Nephron (organoid): ENCODE results near the gene MICAL2.

Source experiments
- H3K27ac Mint-ChIP-seq, 3 experiments: 2 replicates each; pipeline ENCODE4 v1.8.0; 2020; ENCODE audit warnings: mixed read lengths in 3 of 3, mild to moderate bottlenecking in 2 of 3, moderate library complexity in 1 of 3
- H3K27me3 Mint-ChIP-seq: 2 replicates; pipeline ENCODE4 v1.8.0; 2021; ENCODE audit warnings: low read depth, mild to moderate bottlenecking, moderate library complexity, mixed read lengths
- H3K36me3 Mint-ChIP-seq: 2 replicates; pipeline ENCODE4 v1.8.0; 2020; ENCODE audit warnings: low read depth, mixed read lengths
- H3K4me1 Mint-ChIP-seq: 2 replicates; pipeline ENCODE4 v1.8.0; 2020; ENCODE audit warnings: mixed read lengths
- H3K4me3 Mint-ChIP-seq, 3 experiments: 2 replicates each; pipeline ENCODE4 v1.8.0; 2020; ENCODE audit warnings: mild to moderate bottlenecking in 3 of 3, mixed read lengths in 3 of 3, moderate library complexity in 2 of 3
- H3K9me3 Mint-ChIP-seq: 2 replicates; pipeline ENCODE4 v1.8.0; 2020; ENCODE audit warnings: mixed read lengths
- TF ChIP-seq, protein P1 (sequence below), 3 experiments: fragments of 200-600 bp; sonication (generic); IDR thresholded peaks; one replicate each; pipeline ENCODE4 v1.5.0; 2021; ENCODE audit warnings: antibody characterized with exemption in 3 of 3; ENCODE audit not compliant: unreplicated experiment in 3 of 3

The MICAL2 gene

GRCh38 chr11:12160680-12161079 is 50.3 kb downstream of the MICAL2 start:
- Mint-ChIP-seq H3K9me3 (no peaks in the 10 kb centered on the region), H3K36me3 (no peaks in the 10 kb centered on the region), H3K4me1 (peaks cover 31% of the 10 kb centered on the region), H3K27me3 (peaks cover 4% of the 10 kb centered on the region), H3K4me3 (no peak overlapping the region), H3K27ac (peak overlapping the region; percentile 32 to 76 (median 45))
- TF ChIP-seq, protein P1, sequence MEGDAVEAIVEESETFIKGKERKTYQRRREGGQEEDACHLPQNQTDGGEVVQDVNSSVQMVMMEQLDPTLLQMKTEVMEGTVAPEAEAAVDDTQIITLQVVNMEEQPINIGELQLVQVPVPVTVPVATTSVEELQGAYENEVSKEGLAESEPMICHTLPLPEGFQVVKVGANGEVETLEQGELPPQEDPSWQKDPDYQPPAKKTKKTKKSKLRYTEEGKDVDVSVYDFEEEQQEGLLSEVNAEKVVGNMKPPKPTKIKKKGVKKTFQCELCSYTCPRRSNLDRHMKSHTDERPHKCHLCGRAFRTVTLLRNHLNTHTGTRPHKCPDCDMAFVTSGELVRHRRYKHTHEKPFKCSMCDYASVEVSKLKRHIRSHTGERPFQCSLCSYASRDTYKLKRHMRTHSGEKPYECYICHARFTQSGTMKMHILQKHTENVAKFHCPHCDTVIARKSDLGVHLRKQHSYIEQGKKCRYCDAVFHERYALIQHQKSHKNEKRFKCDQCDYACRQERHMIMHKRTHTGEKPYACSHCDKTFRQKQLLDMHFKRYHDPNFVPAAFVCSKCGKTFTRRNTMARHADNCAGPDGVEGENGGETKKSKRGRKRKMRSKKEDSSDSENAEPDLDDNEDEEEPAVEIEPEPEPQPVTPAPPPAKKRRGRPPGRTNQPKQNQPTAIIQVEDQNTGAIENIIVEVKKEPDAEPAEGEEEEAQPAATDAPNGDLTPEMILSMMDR (IDR thresholded peaks at IDR 0.05; ENCODE audit: unreplicated experiment in 3 of 3): no peak

DNA sequence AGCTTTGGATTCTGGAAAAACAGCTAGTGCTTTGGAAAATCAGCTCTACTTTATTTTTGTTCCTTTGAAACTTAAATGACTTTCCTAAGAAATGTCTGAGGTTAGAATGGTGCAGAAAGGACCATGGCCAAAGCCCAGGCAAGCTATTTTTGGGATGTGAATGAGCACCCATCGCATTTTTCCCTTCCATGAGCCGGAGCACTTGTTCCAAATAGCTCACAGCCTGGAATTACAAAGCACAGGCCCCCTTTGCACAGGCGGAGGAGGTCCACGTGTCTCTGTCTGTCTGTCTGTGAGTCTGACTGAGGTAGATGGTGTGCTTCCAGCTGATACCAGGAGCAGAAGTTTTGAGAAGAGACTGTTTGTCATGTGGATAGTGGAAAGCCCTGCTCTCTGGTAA is 50.7 kb downstream of the MICAL2 start:
- H3K36me3 Mint-ChIP-seq: no peaks in the 10 kb centered on the region
- H3K9me3 Mint-ChIP-seq: no peaks in the 10 kb centered on the region
- peaks cover 2% of the 10 kb centered on the region for H3K27me3 Mint-ChIP-seq
- H3K4me3 Mint-ChIP-seq: no peak overlapping the region
- H3K27ac Mint-ChIP-seq: peak overlapping the region in 2 of 3 experiments; percentile 32 to 76
- peaks cover 33% of the 10 kb centered on the region for H3K4me1 Mint-ChIP-seq
- TF ChIP-seq, protein P1 (IDR thresholded peaks at IDR 0.05; ENCODE audit: unreplicated experiment in 3 of 3): no peak

DNA sequence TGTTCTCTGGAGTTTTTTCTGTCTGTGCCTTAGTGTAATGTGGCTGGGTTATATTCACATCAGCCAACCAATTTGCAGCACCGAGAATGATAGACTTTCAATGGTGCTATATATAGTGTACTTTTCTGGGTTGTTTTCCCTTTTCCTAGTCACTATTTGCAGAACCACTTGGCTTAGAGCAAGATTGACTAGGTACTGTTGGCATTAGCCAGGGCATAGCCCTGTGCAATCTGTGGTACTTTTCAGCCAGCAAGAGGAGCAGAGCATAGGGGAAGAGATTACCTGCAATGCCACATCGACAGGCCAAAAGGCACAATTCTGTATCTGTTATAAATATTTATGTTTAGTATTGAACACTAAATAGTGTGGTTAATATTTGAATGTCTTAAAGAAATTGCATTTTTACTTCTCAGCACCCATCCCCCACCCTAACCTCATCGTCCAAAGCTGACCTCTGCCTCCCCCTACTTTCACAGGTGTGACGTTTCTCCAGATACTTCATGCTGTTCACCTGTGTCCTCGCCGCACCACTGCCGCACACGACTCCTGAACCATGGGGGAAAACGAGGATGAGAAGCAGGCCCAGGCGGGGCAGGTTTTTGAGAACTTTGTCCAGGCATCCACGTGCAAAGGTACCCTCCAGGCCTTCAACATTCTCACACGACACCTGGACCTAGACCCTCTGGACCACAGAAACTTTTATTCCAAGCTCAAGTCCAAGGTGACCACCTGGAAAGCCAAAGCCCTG is 51.4 kb downstream of the MICAL2 start:
- Mint-ChIP-seq H3K4me3 (no peak overlapping the region), H3K4me1 (peaks cover 38% of the 10 kb centered on the region), H3K27ac (no peak overlapping the region), H3K36me3 (no peaks in the 10 kb centered on the region), H3K27me3 (no peaks in the 10 kb centered on the region), H3K9me3 (no peaks in the 10 kb centered on the region)
- TF ChIP-seq, protein P1 (IDR thresholded peaks at IDR 0.05; ENCODE audit: unreplicated experiment in 3 of 3): no peak

DNA sequence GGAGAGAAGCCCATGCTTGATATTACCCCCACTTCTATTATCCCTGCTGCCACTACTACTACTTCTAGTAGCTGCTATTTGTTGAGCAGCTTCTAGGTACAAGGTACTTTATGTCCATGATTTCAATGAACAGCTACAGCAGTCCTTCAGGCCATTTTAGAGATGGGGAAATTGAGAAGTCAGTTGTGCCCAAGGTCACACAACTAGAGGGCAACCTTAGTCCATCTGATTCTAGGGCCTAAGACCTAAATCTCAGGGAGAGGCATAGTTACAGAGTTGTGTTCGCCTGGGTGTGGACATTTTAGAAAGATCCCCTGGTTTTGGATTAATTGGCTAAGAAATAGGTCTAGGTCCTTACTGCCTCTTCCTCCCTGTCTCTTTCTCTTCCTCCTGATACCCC is 52.3 kb downstream of the MICAL2 start:
- TF ChIP-seq, protein P1 (IDR thresholded peaks at IDR 0.05; ENCODE audit: unreplicated experiment in 3 of 3): no peak
- Mint-ChIP-seq H3K4me3 (no peak overlapping the region), H3K27me3 (no peaks in the 10 kb centered on the region), H3K36me3 (no peaks in the 10 kb centered on the region), H3K4me1 (peaks cover 41% of the 10 kb centered on the region), H3K9me3 (no peaks in the 10 kb centered on the region), H3K27ac (no peak overlapping the region)

DNA sequence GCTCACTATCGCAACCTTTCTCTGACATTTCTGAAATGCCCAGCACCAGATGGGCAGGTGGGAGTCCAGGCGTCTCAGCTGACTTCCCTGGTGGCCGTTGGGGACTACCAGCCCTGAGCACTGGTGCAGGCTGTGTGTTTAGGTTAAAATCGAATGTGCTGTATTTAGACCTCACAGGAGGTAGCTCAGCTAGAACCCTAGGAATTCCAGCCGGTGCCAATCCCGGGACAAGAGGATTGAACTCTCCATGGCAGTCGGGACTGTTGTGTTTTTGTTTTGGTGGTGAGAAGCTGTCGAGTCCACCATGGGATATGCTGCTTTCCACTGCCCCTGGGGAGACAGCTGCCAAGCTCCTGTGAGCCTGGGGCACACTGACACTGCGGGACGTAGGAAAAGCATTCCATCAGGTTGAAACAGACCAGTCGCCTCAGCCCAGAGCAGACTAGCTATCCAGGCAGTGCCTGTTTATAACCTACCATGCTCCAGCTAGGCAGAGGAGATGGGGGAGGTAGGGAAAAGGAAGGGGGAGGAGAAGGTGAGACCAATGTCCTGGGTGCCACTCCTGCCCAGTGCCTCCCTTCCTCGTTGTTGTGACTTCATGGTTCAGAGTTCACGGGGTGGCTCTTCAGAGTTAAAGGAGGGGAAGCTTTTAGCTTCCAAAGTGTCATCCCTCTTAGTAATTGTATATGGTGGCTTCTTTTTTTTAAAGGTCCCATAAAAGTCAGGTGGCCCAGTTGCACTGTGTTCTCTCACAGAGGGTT is 53.0 kb downstream of the MICAL2 start:
- H3K9me3 Mint-ChIP-seq: no peaks in the 10 kb centered on the region
- TF ChIP-seq, protein P1 (IDR thresholded peaks at IDR 0.05; ENCODE audit: unreplicated experiment in 3 of 3): no peak
- peaks cover 45% of the 10 kb centered on the region for H3K4me1 Mint-ChIP-seq
- H3K36me3 Mint-ChIP-seq: no peaks in the 10 kb centered on the region
- no peak overlapping the region for H3K4me3 Mint-ChIP-seq
- H3K27me3 Mint-ChIP-seq: no peaks in the 10 kb centered on the region
- H3K27ac Mint-ChIP-seq: no peak overlapping the region
